Activated CD8-positive, alpha-beta memory T cell treated with anti-CD3 and anti-CD28 coated beads for 1 hour (primary cell): Measurements from ENCODE around the gene EFCAB5.

ENCODE experiments used
- DNase-seq, 2 donors: peaks; one replicate each; pipeline ENCODE4 v3.0.0-alpha.2; 2020; ENCODE audit warnings: low read depth in 1 of 2; ENCODE audit errors: extremely low read depth in 1 of 2

The EFCAB5 gene

GRCh38 chr17:30148376-30148775 lies 206.9 kb downstream of the EFCAB5 start:
- no peak for DNase-seq

GRCh38 chr17:30151471-30151870 lies 210.0 kb downstream of the EFCAB5 start:
- DNase-seq, result no peak

GRCh38 chr17:30153463-30153862 lies 212.0 kb downstream of the EFCAB5 start:
- DNase-seq, result no peak

- no peak for DNase-seq
Measured at GRCh38 chr17:30155389-30155788, 214.0 kb downstream of the EFCAB5 start.
